Heart left ventricle (tissue), 13 donors: ENCODE measurements around the gene ATCAY.

ENCODE experiments used
- CTCF ChIP-seq, 12 donors: fragments of 200-600 bp; sonication (generic) in 4 of 12; IDR thresholded peaks; one replicate each; pipeline versions ENCODE4 v1.5.0 to v1.8.0; 2018 to 2022; ENCODE audit warnings: antibody characterized with exemption in 12 of 12, mild to moderate bottlenecking in 5 of 12
- POLR2A ChIP-seq, 2 donors: fragments of 450-650 bp; IDR thresholded peaks; one replicate each; pipeline ENCODE4 v1.6.1; 2017; ENCODE audit warnings: antibody characterized with exemption in 2 of 2, mild to moderate bottlenecking in 2 of 2, moderate library complexity in 2 of 2
- donor health status: ischemic (EF 13 %, LVEDD 7.1; RV severe dilation, severe dysfunction).
- donor health status: DM: no; HTN: yes; CAD: no.
- donor health status: DM: no; HTN: no; CAD: no.
- donor health status: ischemic (EF 25% LVEDD 6.9; RV normal size, moderate dysfunction).
- donor health status: ischemic (EF 25% LVEDD 5.7; RV mildly dilated, moderate dysfunction).
- donor health status: ischemic (EF 35%, LVEDD 5.7; RV mildly dilated, moderate dysfunction).
- donor health status: nonischemic (EF 11% LVEDD 7.7; RV severe dilation, severe dysfunction).
- donor health status: DM: yes; HTN: yes; CAD: no.
- donor health status: PGD.
- donor health status: ischemic (EF 29% LVEDD 5.4; RV normal size, mild dysfunction).
- donor health status: nonischemic (EF 23%, LVEDD 6.1; RV moderate dilation, normal function).

GRCh38 chr19:3968556-3969434, 88.3 kb downstream of the ATCAY start:
- TF ChIP-seq POLR2A (IDR thresholded peaks at IDR 0.05) (peak; percentile 37 to 63), CTCF (IDR thresholded peaks at IDR 0.05) (no peak)
